ENCODE measurements around the gene SEMA4A.
A peak's percentile ranks its signal among the peaks of the same experiment; 100 is the strongest.

SEMA4A gene

GRCh38 chr1:156126043-156126629, 27.2 kb upstream of the SEMA4A start:
- H3K27me3 Mint-ChIP-seq, result no peaks in the 10 kb centered on the region
- peak overlapping the region; percentile 3 for H3K4me3 Mint-ChIP-seq
- no peaks in the 10 kb centered on the region for H3K9me3 Mint-ChIP-seq
- peak overlapping the region; percentile 17 for H3K27ac Mint-ChIP-seq
- no peaks in the 10 kb centered on the region for H3K36me3 Mint-ChIP-seq
- H3K4me1 Mint-ChIP-seq, result peaks cover 66% of the 10 kb centered on the region

GRCh38 chr1:156126630-156127534, 26.5 kb upstream of the SEMA4A start:
- no peaks in the 10 kb centered on the region for H3K27me3 Mint-ChIP-seq
- peaks cover 2% of the 10 kb centered on the region for H3K36me3 Mint-ChIP-seq
- peak overlapping the region; percentile 49 for H3K4me3 Mint-ChIP-seq
- peak overlapping the region; percentile 82 for H3K27ac Mint-ChIP-seq
- H3K9me3 Mint-ChIP-seq, result no peaks in the 10 kb centered on the region
- peaks cover 66% of the 10 kb centered on the region for H3K4me1 Mint-ChIP-seq

GRCh38 chr1:156128308-156128653, 25.1 kb upstream of the SEMA4A start:
- H3K4me3 Mint-ChIP-seq, result no peak overlapping the region
- H3K4me1 Mint-ChIP-seq, result peaks cover 65% of the 10 kb centered on the region
- no peaks in the 10 kb centered on the region for H3K9me3 Mint-ChIP-seq
- peaks cover 2% of the 10 kb centered on the region for H3K36me3 Mint-ChIP-seq
- H3K27me3 Mint-ChIP-seq, result no peaks in the 10 kb centered on the region
- H3K27ac Mint-ChIP-seq, result no peak overlapping the region

- H3K27me3 Mint-ChIP-seq, result no peaks in the 10 kb centered on the region
- H3K27ac Mint-ChIP-seq, result peak overlapping the region; percentile 55
- no peaks in the 10 kb centered on the region for H3K9me3 Mint-ChIP-seq
- peaks cover 2% of the 10 kb centered on the region for H3K36me3 Mint-ChIP-seq
- peak overlapping the region; percentile 51 for H3K4me3 Mint-ChIP-seq
- peaks cover 58% of the 10 kb centered on the region for H3K4me1 Mint-ChIP-seq
Observed at GRCh38 chr1:156128654-156129597, 24.5 kb upstream of the SEMA4A start.

- H3K4me1 Mint-ChIP-seq, result peaks cover 48% of the 10 kb centered on the region
- H3K36me3 Mint-ChIP-seq, result peaks cover 4% of the 10 kb centered on the region
- H3K27ac Mint-ChIP-seq, result no peak overlapping the region
- no peaks in the 10 kb centered on the region for H3K27me3 Mint-ChIP-seq
- H3K4me3 Mint-ChIP-seq, result no peak overlapping the region
- no peaks in the 10 kb centered on the region for H3K9me3 Mint-ChIP-seq
Observed at GRCh38 chr1:156129687-156130577, 23.5 kb upstream of the SEMA4A start.

- no peaks in the 10 kb centered on the region for H3K9me3 Mint-ChIP-seq
- H3K4me1 Mint-ChIP-seq, result peaks cover 44% of the 10 kb centered on the region
- H3K27me3 Mint-ChIP-seq, result no peaks in the 10 kb centered on the region
- H3K4me3 Mint-ChIP-seq, result no peak overlapping the region
- no peak overlapping the region for H3K27ac Mint-ChIP-seq
- H3K36me3 Mint-ChIP-seq, result peaks cover 4% of the 10 kb centered on the region
Observed at GRCh38 chr1:156130578-156130942, 22.8 kb upstream of the SEMA4A start.

GRCh38 chr1:156134716-156135435, 18.5 kb upstream of the SEMA4A start:
- peaks cover 6% of the 10 kb centered on the region for H3K4me1 Mint-ChIP-seq
- no peak overlapping the region for H3K4me3 Mint-ChIP-seq
- H3K27me3 Mint-ChIP-seq, result peaks cover 1% of the 10 kb centered on the region
- no peaks in the 10 kb centered on the region for H3K9me3 Mint-ChIP-seq
- no peak overlapping the region for H3K27ac Mint-ChIP-seq
- peaks cover 13% of the 10 kb centered on the region for H3K36me3 Mint-ChIP-seq

- Mint-ChIP-seq H3K36me3 (peaks cover 13% of the 10 kb centered on the region), H3K9me3 (no peaks in the 10 kb centered on the region), H3K4me3 (no peak overlapping the region), H3K27ac (no peak overlapping the region), H3K27me3 (peaks cover 1% of the 10 kb centered on the region), H3K4me1 (no peaks in the 10 kb centered on the region)
Observed at GRCh38 chr1:156135930-156136871, 17.2 kb upstream of the SEMA4A start.

- Mint-ChIP-seq H3K4me3 (no peak overlapping the region), H3K27me3 (peaks cover 1% of the 10 kb centered on the region), H3K27ac (no peak overlapping the region), H3K36me3 (peaks cover 11% of the 10 kb centered on the region), H3K4me1 (no peaks in the 10 kb centered on the region), H3K9me3 (no peaks in the 10 kb centered on the region)
Observed at GRCh38 chr1:156136970-156137483, 16.4 kb upstream of the SEMA4A start.

- Mint-ChIP-seq H3K36me3 (peaks cover 11% of the 10 kb centered on the region), H3K27me3 (peaks cover 1% of the 10 kb centered on the region)
Observed at GRCh38 chr1:156138458-156138867, 14.9 kb upstream of the SEMA4A start.

GRCh38 chr1:156140879-156141707, 12.3 kb upstream of the SEMA4A start:
- Mint-ChIP-seq H3K4me3 (no peak overlapping the region), H3K4me1 (peaks cover 4% of the 10 kb centered on the region), H3K9me3 (no peaks in the 10 kb centered on the region), H3K27ac (peak overlapping the region; percentile 62), H3K36me3 (peaks cover 9% of the 10 kb centered on the region), H3K27me3 (peaks cover 3% of the 10 kb centered on the region)

More at GRCh38 chr1:156138458-156138867, 14.9 kb upstream of the SEMA4A start:
- Mint-ChIP-seq H3K27ac (no peak overlapping the region), H3K4me3 (no peak overlapping the region), H3K4me1 (no peaks in the 10 kb centered on the region), H3K9me3 (no peaks in the 10 kb centered on the region)

- no peaks in the 10 kb centered on the region for H3K9me3 Mint-ChIP-seq
- no peak overlapping the region for H3K27ac Mint-ChIP-seq
- H3K27me3 Mint-ChIP-seq, result peaks cover 3% of the 10 kb centered on the region
- H3K36me3 Mint-ChIP-seq, result peaks cover 2% of the 10 kb centered on the region
- no peak overlapping the region for H3K4me3 Mint-ChIP-seq
- H3K4me1 Mint-ChIP-seq, result peaks cover 18% of the 10 kb centered on the region
Observed at GRCh38 chr1:156143765-156144489, 9.5 kb upstream of the SEMA4A start.

Measured in activated naive CD4-positive, alpha-beta T cell treated with anti-CD3 and anti-CD28 coated beads, Interleukin-2, amount 50 U/mL, for 24 hours (primary cell).